ENCODE measurements around the gene TMEM132D. TPM values are rescaled to one million over a fixed set of nuclear protein-coding genes. Genes with fewer than 3 reads are reported as not detected.

Gene TMEM132D
- not detected for total RNA-seq

GRCh38 chr12:129903956-129904829, at the start of gene TMEM132D:
TMEM132D (minus strand) TSS chr12:129904025.
- H3K4me1 Mint-ChIP-seq (ENCODE audit: low read depth in 2 of 2) = no peaks in the 10 kb centered on the region
- no peak within 1 kb of the TSS for H3K4me3 Mint-ChIP-seq
- ATAC-seq (peak in 1 of 2 donors; percentile 52), DNase-seq (ENCODE audit: low spot score) (no peak)
- H3K27ac Mint-ChIP-seq = no peak within 1 kb of the TSS
- H3K9me3 Mint-ChIP-seq = no peaks in the 10 kb centered on the region
- no peaks in the 10 kb centered on the region for H3K36me3 Mint-ChIP-seq
- H3K27me3 Mint-ChIP-seq = peaks cover 46 to 48% of the 10 kb centered on the region in 2 donors

DNA sequence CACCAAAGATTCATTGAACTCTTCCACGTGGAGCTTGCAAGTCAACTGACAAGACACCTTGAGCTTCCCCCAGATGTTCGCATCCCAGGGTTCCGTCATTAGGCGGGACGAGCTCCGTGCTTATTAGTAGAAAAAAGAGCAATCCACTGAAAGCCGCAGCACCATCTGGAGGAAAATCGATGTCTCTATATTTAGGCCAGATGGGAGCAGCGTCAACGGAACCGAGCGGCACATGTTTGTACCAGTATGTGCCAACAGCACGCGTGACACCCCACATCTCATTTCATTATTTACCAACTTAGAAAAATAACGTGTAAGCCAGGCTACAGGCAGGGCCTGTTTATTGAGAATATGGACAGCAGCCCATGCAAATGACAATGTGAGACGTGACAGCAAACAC, 45.8 kb upstream of the TMEM132D start:
- no peak for ATAC-seq
- no peak for DNase-seq (ENCODE audit: low spot score)
- Mint-ChIP-seq H3K27me3 (peaks cover 0 to 17% of the 10 kb centered on the region in 2 donors), H3K4me3 (no peak overlapping the region), H3K36me3 (no peaks in the 10 kb centered on the region), H3K4me1 (ENCODE audit: low read depth in 2 of 2) (no peaks in the 10 kb centered on the region), H3K9me3 (no peaks in the 10 kb centered on the region), H3K27ac (no peak overlapping the region)

- H3K27me3 Mint-ChIP-seq = peaks cover 5 to 21% of the 10 kb centered on the region in 2 donors
- no peaks in the 10 kb centered on the region for H3K36me3 Mint-ChIP-seq
- H3K4me1 Mint-ChIP-seq (ENCODE audit: low read depth in 2 of 2) = no peaks in the 10 kb centered on the region
- DNase-seq (ENCODE audit: low spot score) = no peak
- H3K9me3 Mint-ChIP-seq = peaks cover 2% of the 10 kb centered on the region
- no peak overlapping the region for H3K4me3 Mint-ChIP-seq
- no peak overlapping the region for H3K27ac Mint-ChIP-seq
- no peak for ATAC-seq
These were observed 37.8 kb upstream of the TMEM132D start for GRCh38 chr12:129941618-129942017.

DNA sequence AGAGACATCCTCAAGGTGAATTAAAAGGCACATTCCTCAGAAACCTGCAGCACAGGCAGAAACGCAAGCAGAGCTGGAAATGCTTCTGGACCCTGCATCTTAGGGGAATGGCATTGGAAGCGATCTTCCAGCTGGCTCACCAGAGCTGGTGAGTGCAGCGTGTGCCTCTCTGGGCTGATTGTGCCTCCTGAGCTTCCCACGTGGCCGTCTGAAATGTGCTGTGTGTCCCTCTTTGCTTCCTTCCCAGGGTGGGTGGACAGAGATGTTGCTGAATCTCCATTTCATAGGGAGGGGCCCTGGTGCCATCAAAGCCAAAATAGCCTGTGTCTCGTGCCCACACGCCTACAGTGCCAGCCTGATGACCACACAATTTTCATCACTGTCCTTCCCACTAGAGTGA, 34.3 kb upstream of the TMEM132D start:
- H3K36me3 Mint-ChIP-seq = no peaks in the 10 kb centered on the region
- ATAC-seq (no peak), DNase-seq (ENCODE audit: low spot score) (no peak)
- H3K4me3 Mint-ChIP-seq = no peak overlapping the region
- no peak overlapping the region for H3K27ac Mint-ChIP-seq
- peaks cover 8 to 13% of the 10 kb centered on the region in 2 donors for H3K27me3 Mint-ChIP-seq
- H3K4me1 Mint-ChIP-seq (ENCODE audit: low read depth in 2 of 2) = no peaks in the 10 kb centered on the region
- H3K9me3 Mint-ChIP-seq = peaks cover 2% of the 10 kb centered on the region

DNA sequence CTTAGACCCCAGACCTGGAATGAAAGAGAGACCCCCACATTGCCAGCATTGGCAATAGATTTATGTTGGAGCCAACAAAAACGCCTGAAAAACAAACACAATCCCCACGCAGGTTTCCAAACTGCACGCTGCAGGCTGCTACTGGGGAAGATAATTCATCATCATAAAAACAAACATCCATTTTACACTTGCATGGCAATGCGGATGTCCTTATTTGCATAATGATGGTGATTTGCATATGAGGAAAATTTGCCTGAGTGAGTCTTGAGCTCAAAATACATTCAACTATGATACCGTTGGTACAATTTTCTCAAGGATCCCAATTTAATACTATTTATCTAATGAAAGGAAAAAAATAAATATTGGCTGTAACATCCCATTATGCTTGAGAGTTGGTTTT, 33.6 kb upstream of the TMEM132D start:
- Mint-ChIP-seq H3K9me3 (peaks cover 2% of the 10 kb centered on the region), H3K4me3 (no peak overlapping the region), H3K4me1 (ENCODE audit: low read depth in 2 of 2) (no peaks in the 10 kb centered on the region), H3K36me3 (no peaks in the 10 kb centered on the region), H3K27ac (no peak overlapping the region), H3K27me3 (peaks cover 7 to 8% of the 10 kb centered on the region in 2 donors)
- no peak for DNase-seq (ENCODE audit: low spot score)
- no peak for ATAC-seq

DNA sequence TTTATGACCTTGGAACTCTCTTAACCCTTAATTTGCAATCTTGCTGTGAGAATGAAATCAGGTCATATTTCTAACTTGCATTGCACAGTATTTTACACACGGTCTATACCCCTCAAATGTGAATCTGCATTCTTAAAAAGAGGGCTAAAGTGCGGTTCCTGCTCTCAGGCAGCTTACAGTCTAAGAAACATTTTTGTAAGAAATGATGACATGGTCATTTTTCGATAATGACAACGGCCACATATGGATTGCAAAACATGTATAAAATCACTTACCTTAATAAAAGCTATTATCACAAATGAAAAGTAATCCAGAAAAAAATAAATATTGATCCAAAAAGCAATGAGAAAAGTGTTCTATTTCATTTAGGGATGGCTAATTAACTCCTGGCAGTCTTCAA, 24.8 kb upstream of the TMEM132D start:
- H3K27me3 Mint-ChIP-seq = peaks cover 7 to 26% of the 10 kb centered on the region in 2 donors
- H3K4me3 Mint-ChIP-seq = no peak overlapping the region
- no peak for DNase-seq (ENCODE audit: low spot score)
- H3K9me3 Mint-ChIP-seq = peaks cover 3% of the 10 kb centered on the region
- H3K27ac Mint-ChIP-seq = no peak overlapping the region
- ATAC-seq = no peak
- no peaks in the 10 kb centered on the region for H3K4me1 Mint-ChIP-seq (ENCODE audit: low read depth in 2 of 2)
- H3K36me3 Mint-ChIP-seq = no peaks in the 10 kb centered on the region

DNA sequence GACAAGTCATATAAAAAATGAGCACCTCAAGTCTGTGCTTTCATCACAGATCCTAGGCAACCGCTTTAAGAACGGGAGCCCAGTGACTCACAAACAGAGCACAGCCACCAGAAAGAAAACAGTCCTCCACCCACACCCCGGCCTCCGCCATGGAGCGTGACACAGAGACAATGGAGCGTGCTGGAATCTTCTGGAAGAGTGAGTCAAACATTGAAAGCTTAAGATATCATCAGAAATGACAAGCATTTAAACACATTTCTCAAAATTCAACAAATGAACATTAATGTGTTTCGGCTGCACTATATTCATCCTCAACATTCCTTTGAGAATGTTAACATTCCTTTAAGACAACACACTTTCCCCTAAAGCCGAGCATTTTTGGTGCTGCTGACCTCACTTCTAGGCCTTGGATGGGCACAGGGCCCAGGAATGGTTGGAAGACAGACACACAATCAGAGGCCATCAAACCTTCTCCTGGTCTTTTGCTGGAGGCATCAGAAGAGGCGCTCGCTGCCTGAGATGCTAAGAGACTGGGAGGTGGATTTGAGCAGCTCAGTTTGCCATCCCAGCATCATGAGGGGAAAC, 23.6 kb upstream of the TMEM132D start:
- Mint-ChIP-seq H3K4me3 (no peak overlapping the region), H3K36me3 (no peaks in the 10 kb centered on the region), H3K9me3 (peaks cover 3% of the 10 kb centered on the region), H3K27ac (no peak overlapping the region), H3K4me1 (ENCODE audit: low read depth in 2 of 2) (no peaks in the 10 kb centered on the region), H3K27me3 (peaks cover 7 to 26% of the 10 kb centered on the region in 2 donors)
- ATAC-seq = no peak
- no peak for DNase-seq (ENCODE audit: low spot score)

DNA sequence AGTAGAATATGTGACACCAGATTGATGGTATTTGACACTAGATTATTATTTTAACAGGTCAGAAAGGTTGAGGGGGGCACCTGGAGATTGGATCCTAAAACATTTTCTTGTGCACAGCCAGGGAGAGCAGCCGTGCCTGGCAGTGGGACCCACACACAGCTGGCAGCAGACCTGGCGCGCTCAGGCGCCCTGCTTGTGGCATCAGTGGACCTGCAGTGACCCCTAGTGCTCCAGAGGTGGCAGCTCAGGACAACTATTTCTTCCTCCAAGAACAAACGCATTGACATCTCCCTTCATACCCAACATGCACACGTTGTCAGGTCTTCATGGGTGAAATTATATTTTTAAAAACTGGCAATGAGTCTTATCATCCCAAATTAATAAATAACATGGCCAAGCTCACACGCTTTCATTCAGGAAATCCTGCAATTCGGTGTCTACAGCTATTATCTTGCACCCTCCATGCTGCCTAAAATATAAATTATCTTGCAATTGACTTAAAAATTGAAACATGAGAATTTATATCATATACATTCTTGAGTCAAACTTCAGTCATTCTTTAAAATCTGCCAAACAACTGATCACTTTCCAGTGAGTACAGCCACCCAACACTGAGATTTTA, 7.7 kb upstream of the TMEM132D start:
- ATAC-seq (peak in 1 of 2 donors; percentile 58), DNase-seq (ENCODE audit: low spot score) (no peak)
- no peaks in the 10 kb centered on the region for H3K36me3 Mint-ChIP-seq
- H3K27ac Mint-ChIP-seq = no peak overlapping the region
- no peaks in the 10 kb centered on the region for H3K9me3 Mint-ChIP-seq
- peaks cover 0 to 2% of the 10 kb centered on the region in 2 donors for H3K4me1 Mint-ChIP-seq (ENCODE audit: low read depth in 2 of 2)
- H3K4me3 Mint-ChIP-seq = no peak overlapping the region
- peaks cover 24 to 33% of the 10 kb centered on the region in 2 donors for H3K27me3 Mint-ChIP-seq

- Mint-ChIP-seq H3K4me3 (no peak overlapping the region), H3K4me1 (ENCODE audit: low read depth in 2 of 2) (no peaks in the 10 kb centered on the region), H3K27ac (no peak overlapping the region), H3K9me3 (no peaks in the 10 kb centered on the region), H3K27me3 (peaks cover 31 to 43% of the 10 kb centered on the region in 2 donors), H3K36me3 (no peaks in the 10 kb centered on the region)
- ATAC-seq (peak; percentile 30 to 39), DNase-seq (ENCODE audit: low spot score) (no peak)
These were observed 5.5 kb upstream of the TMEM132D start for GRCh38 chr12:129909051-129910020.

GRCh38 chr12:129903092-129903945, 506 bp downstream of the TMEM132D start:
- peaks cover 40 to 43% of the 10 kb centered on the region in 2 donors for H3K27me3 Mint-ChIP-seq
- DNase-seq (ENCODE audit: low spot score) = no peak
- peak; percentile 40 to 45 for ATAC-seq
- no peak overlapping the region for H3K4me3 Mint-ChIP-seq
- no peak overlapping the region for H3K27ac Mint-ChIP-seq
- H3K4me1 Mint-ChIP-seq (ENCODE audit: low read depth in 2 of 2) = no peaks in the 10 kb centered on the region
- no peaks in the 10 kb centered on the region for H3K9me3 Mint-ChIP-seq
- no peaks in the 10 kb centered on the region for H3K36me3 Mint-ChIP-seq

DNA sequence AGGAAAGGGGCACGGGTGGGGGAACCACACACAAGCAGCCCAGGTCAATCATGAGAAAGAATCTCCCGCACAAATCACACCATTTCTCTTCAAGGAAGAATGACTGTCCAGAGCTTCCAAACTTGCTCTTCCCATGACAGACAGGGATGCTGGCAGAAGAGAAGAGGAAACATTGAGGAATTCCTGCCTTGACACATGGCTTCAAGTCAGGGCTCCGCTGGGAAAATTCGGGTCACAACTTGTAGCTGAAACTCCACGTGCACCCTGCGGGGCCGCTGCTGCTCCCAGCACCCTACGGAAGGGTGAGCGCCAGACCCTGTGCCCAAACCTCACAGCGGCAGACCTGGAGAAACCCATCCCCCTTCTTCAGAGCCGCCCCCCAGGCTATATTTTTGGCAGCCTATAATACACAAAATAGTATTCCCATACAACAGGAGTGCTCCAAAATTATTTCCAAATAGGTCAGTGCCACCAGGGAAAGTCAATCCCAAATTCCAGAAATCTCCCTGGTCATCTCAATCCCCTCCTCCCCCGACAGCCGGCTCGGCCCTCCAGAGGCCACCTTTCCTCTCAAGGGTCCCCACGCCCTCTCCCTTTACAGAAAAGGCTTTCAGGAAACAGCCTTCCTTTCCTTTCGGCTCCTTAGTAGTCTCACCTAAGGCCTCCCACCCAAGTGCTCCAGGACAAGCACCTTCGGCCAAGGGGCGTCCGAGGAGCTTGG, 1.3 kb downstream of the TMEM132D start:
- H3K27ac Mint-ChIP-seq = no peak overlapping the region
- H3K9me3 Mint-ChIP-seq = no peaks in the 10 kb centered on the region
- no peaks in the 10 kb centered on the region for H3K4me1 Mint-ChIP-seq (ENCODE audit: low read depth in 2 of 2)
- ATAC-seq (no peak), DNase-seq (ENCODE audit: low spot score) (no peak)
- peaks cover 33 to 38% of the 10 kb centered on the region in 2 donors for H3K27me3 Mint-ChIP-seq
- H3K36me3 Mint-ChIP-seq = no peaks in the 10 kb centered on the region
- no peak overlapping the region for H3K4me3 Mint-ChIP-seq

GRCh38 chr12:129901254-129901653, 2.6 kb downstream of the TMEM132D start:
- Mint-ChIP-seq H3K4me3 (no peak overlapping the region), H3K36me3 (no peaks in the 10 kb centered on the region), H3K27ac (no peak overlapping the region), H3K9me3 (no peaks in the 10 kb centered on the region), H3K27me3 (peaks cover 38 to 39% of the 10 kb centered on the region in 2 donors), H3K4me1 (ENCODE audit: low read depth in 2 of 2) (no peaks in the 10 kb centered on the region)
- DNase-seq (ENCODE audit: low spot score) (no peak), ATAC-seq (no peak)

Measured in natural killer cell treated with Interleukin-12 subunit alpha and Interleukin-12 subunit beta and Interleukin-15 and Interleukin-18, amount 100 ng/mL, for 72 hours (primary cell).